A673 (cell line): ENCODE results near the gene EML3. TPM values are rescaled to one million over a fixed set of nuclear protein-coding genes. Genes with fewer than 3 reads are reported as not detected.

Experiments
- BruUV-seq: library from RNA; stranded (reverse); fragments of 400-500 nt; replicated peaks from 2 replicates; lab custom pipeline; 2021; lab: Mats Ljungman, UMichigan
- CTCF ChIA-PET: fragments of 300-600 bp; sonication (Branson Sonifier 250); formaldehyde crosslinking; loops from one replicate; lab custom pipeline; 2022; ENCODE audit warnings: antibody characterized with exemption; lab: Charles Lee
- POLR2A ChIA-PET: fragments of 300-600 bp; sonication (Branson Sonifier 250); formaldehyde crosslinking; loops from one replicate; lab custom pipeline; 2022; ENCODE audit warnings: antibody characterized with exemption; ENCODE audit not compliant: low non-redundant PET; lab: Charles Lee
- DNase-seq: peaks from one replicate; pipeline ENCODE4 v3.0.0-alpha.2; 2015; ENCODE audit warnings: low spot score
- H3K27ac ChIP-seq: fragments of 200-600 bp; sonication (generic); 2 replicates; pipeline ENCODE4 v1.5.1; 2016; ENCODE audit warnings: mixed run types, low read depth, mild to moderate bottlenecking, mixed read lengths, antibody characterized with exemption, low read length; ENCODE audit not compliant: poor library complexity, severe bottlenecking
- H3K27me3 ChIP-seq: fragments of 200-600 bp; sonication (generic); replicated peaks from 2 replicates; pipeline ENCODE4 v1.6.1; 2017; ENCODE audit warnings: mixed run types, low read depth, mild to moderate bottlenecking, mixed read lengths, antibody characterized with exemption, low read length; ENCODE audit not compliant: insufficient read depth, poor library complexity
- H3K36me3 ChIP-seq: fragments of 200-600 bp; sonication (generic); 2 replicates; pipeline ENCODE4 v1.6.1; 2016; ENCODE audit warnings: mixed run types, mild to moderate bottlenecking, mixed read lengths, antibody characterized with exemption, low read length; ENCODE audit not compliant: insufficient read depth, poor library complexity, severe bottlenecking
- H3K4me1 ChIP-seq: fragments of 200-600 bp; sonication (generic); 2 replicates; pipeline ENCODE4 v1.6.1; 2017; ENCODE audit warnings: mixed run types, mild to moderate bottlenecking, mixed read lengths, antibody characterized with exemption, low read length; ENCODE audit not compliant: insufficient read depth, poor library complexity, severe bottlenecking
- H3K4me3 ChIP-seq: fragments of 200-600 bp; sonication (generic); 2 replicates; pipeline ENCODE4 v1.5.1; 2016; ENCODE audit warnings: low read depth, mixed run types, mild to moderate bottlenecking, mixed read lengths, low read length; ENCODE audit not compliant: poor library complexity, severe bottlenecking
- H3K9me3 ChIP-seq: fragments of 200-600 bp; sonication (generic); 2 replicates; pipeline ENCODE4 v1.6.1; 2016; ENCODE audit warnings: mixed run types, low read depth, mild to moderate bottlenecking, mixed read lengths, antibody characterized with exemption, low read length; ENCODE audit not compliant: poor library complexity, severe bottlenecking
- CTCF ChIP-seq: fragments of 300-800, 200-600 bp; sonication (generic); conservative IDR thresholded peaks from 2 replicates; pipeline ENCODE4 v1.5.1; 2017; ENCODE audit warnings: low read depth, mild to moderate bottlenecking, antibody characterized with exemption, low read length, moderate library complexity, mixed read lengths
- EZH2 ChIP-seq: fragments of 200-600 bp; sonication (generic); IDR thresholded peaks from 2 replicates; pipeline ENCODE4 v1.6.1; 2017; ENCODE audit warnings: borderline replicate concordance, low read depth, mild to moderate bottlenecking, mixed read lengths, antibody characterized with exemption, low read length; ENCODE audit not compliant: poor library complexity, severe bottlenecking
- intact Hi-C: fragments of 100-400 bp; cut with micrococcal nuclease; formaldehyde crosslinking; loops from one replicate; pipeline ENCODE4 v1.10.0; 2022; ENCODE audit not compliant: unreplicated experiment
- total RNA-seq: library from RNA; stranded (reverse); gene quantifications from 2 replicates; pipeline ENCODE4 v1.2.3, GENCODE V29; 2021

EML3 gene
- total RNA-seq, 1 experiment from 2014 or later, result 21.3 TPM

GRCh38 chr11:62646825-62647608, 34.4 kb upstream of the EML3 start:
- Histone ChIP-seq H3K4me1 (peaks cover 14% of the 10 kb centered on the region), H3K4me3 (peak overlapping the region; percentile 96), H3K27me3 (no peaks in the 10 kb centered on the region), H3K9me3 (no peaks in the 10 kb centered on the region), H3K27ac (peak overlapping the region; percentile 97), H3K36me3 (peaks cover 47% of the 10 kb centered on the region)
- CTCF ChIA-PET, result no interaction called here
- TF ChIP-seq CTCF, result no peak
- TF ChIP-seq EZH2, result no peak
- no peak for DNase-seq
- POLR2A ChIA-PET, result interaction anchor here (0.6 to 0.8 kb wide), 2 partner anchors 18 to 19 kb away, joined by 3 to 9 read pairs; partner anchors contain the start of gene C11orf98
- intact Hi-C loops, result no loop called here
- BruUV-seq, result no TSS peak

- BruUV-seq, result no TSS peak
Measured at GRCh38 chr11:62645946-62646824, 33.6 kb upstream of the EML3 start, which contains the start of gene GANAB. Gene GANAB, minus strand, starts transcription at chr11:62646613. Its CDS starts 14 bp downstream, at chr11:62646599.

More at GRCh38 chr11:62645946-62646824, 33.6 kb upstream of the EML3 start, which contains the start of gene GANAB:
- H3K4me1 ChIP-seq, result peaks cover 8% of the 10 kb centered on the region
- no peaks in the 10 kb centered on the region for H3K9me3 ChIP-seq
- DNase-seq, result peak; percentile 100
- H3K4me3 ChIP-seq, result peak within 1 kb of the TSS; percentile 96
- no peak for TF ChIP-seq EZH2
- TF ChIP-seq CTCF, result no peak
- intact Hi-C loops, result no loop called here
- H3K27me3 ChIP-seq, result no peaks in the 10 kb centered on the region
- POLR2A ChIA-PET, result interaction anchor here (0.6 kb wide), 1 partner anchor 18 kb away, joined by 9 read pairs; no protein-coding TSS in a partner anchor
- peaks cover 47% of the 10 kb centered on the region for H3K36me3 ChIP-seq
- CTCF ChIA-PET, result interaction anchor here (0.6 kb wide), 2 partner anchors 101 to 1507 kb away, joined by 3 to 11 read pairs; no protein-coding TSS in a partner anchor
- peak within 1 kb of the TSS; percentile 97 for H3K27ac ChIP-seq
